OCI-LY3 (cell line): ENCODE results near the gene ADGRV1.

ENCODE experiments used
- H2AFZ ChIP-seq: fragments of 200-600, 300-600 bp; shearing (Covaris generic); 2 replicates; pipeline ENCODE4 v1.6.0; 2014; ENCODE audit warnings: antibody characterized with exemption, low read depth, low read length
- H3K27ac ChIP-seq: fragments of 200-600, 300-600 bp; sonication (generic); 2 replicates; pipeline ENCODE4 v1.5.1; 2014; ENCODE audit warnings: mild to moderate bottlenecking, low read length, moderate library complexity, mixed read lengths
- H3K27me3 ChIP-seq: fragments of 200-600, 300-600 bp; sonication (generic); 2 replicates; pipeline ENCODE4 v1.6.1; 2014; ENCODE audit warnings: low read depth, low read length, mixed read lengths
- H3K36me3 ChIP-seq: fragments of 200-600, 300-600 bp; sonication (generic); replicated peaks from 2 replicates; pipeline ENCODE3; 2014; ENCODE audit warnings: low read depth, low read length, mixed read lengths
- H3K4me1 ChIP-seq: fragments of 300-600, 200-600 bp; sonication (generic); 2 replicates; pipeline ENCODE4 v1.6.1; 2014; ENCODE audit warnings: low read length, mixed read lengths
- H3K4me2 ChIP-seq: fragments of 200-600, 300-600 bp; sonication (generic); 2 replicates; pipeline ENCODE4 v1.6.1; 2014; ENCODE audit warnings: low read length, mixed read lengths
- H3K4me3 ChIP-seq: fragments of 300-600, 200-600 bp; sonication (generic); 2 replicates; pipeline ENCODE4 v1.5.1; 2014; ENCODE audit warnings: antibody characterized with exemption, mild to moderate bottlenecking, low read length, moderate library complexity
- H3K79me2 ChIP-seq: fragments of 300-600, 200-600 bp; shearing (Covaris generic); 2 replicates; pipeline ENCODE4 v1.6.1; 2014; ENCODE audit warnings: mild to moderate bottlenecking, low read length, mixed read lengths
- H3K9ac ChIP-seq: fragments of 300-600, 200-600 bp; shearing (Covaris generic); 2 replicates; pipeline ENCODE4 v1.6.0; 2014; ENCODE audit warnings: mild to moderate bottlenecking, low read length, moderate library complexity
- H3K9me3 ChIP-seq: fragments of 200-600, 300-600 bp; shearing (Covaris generic); 2 replicates; pipeline ENCODE4 v1.6.1; 2014; ENCODE audit warnings: low read length, mixed read lengths; ENCODE audit not compliant: insufficient read depth
- H4K20me1 ChIP-seq: fragments of 200-600, 300-600 bp; sonication (generic); 2 replicates; pipeline ENCODE4 v1.6.1; 2016; ENCODE audit warnings: low read length, mixed read lengths; ENCODE audit not compliant: insufficient read depth
- EZH2phosphoT487 ChIP-seq: fragments of 200-600 bp; shearing (Covaris generic); IDR thresholded peaks from 2 replicates; pipeline ENCODE4 v1.6.1; 2018; ENCODE audit warnings: antibody characterized with exemption, mixed run types, low read depth
- TF ChIP-seq, protein P1 (sequence below): fragments of 200-600, 300-600 bp; sonication (generic); IDR thresholded peaks from 2 replicates; pipeline ENCODE4 v1.5.1; 2014; ENCODE audit warnings: antibody characterized with exemption, low read length, low read depth

Gene ADGRV1

GRCh38 chr5:90803381-90803780, 244.8 kb downstream of the ADGRV1 start:
- Histone ChIP-seq H4K20me1 (no peaks in the 10 kb centered on the region), H3K36me3 (no peaks in the 10 kb centered on the region), H3K27ac (no peak overlapping the region), H3K9ac (no peak overlapping the region), H3K4me3 (no peak overlapping the region), H3K9me3 (no peaks in the 10 kb centered on the region), H3K4me1 (no peaks in the 10 kb centered on the region), H3K79me2 (no peaks in the 10 kb centered on the region), H3K27me3 (no peaks in the 10 kb centered on the region), H3K4me2 (no peak overlapping the region), H2AFZ (no peak overlapping the region)
- TF ChIP-seq EZH2phosphoT487: no peak
- TF ChIP-seq, protein P1, sequence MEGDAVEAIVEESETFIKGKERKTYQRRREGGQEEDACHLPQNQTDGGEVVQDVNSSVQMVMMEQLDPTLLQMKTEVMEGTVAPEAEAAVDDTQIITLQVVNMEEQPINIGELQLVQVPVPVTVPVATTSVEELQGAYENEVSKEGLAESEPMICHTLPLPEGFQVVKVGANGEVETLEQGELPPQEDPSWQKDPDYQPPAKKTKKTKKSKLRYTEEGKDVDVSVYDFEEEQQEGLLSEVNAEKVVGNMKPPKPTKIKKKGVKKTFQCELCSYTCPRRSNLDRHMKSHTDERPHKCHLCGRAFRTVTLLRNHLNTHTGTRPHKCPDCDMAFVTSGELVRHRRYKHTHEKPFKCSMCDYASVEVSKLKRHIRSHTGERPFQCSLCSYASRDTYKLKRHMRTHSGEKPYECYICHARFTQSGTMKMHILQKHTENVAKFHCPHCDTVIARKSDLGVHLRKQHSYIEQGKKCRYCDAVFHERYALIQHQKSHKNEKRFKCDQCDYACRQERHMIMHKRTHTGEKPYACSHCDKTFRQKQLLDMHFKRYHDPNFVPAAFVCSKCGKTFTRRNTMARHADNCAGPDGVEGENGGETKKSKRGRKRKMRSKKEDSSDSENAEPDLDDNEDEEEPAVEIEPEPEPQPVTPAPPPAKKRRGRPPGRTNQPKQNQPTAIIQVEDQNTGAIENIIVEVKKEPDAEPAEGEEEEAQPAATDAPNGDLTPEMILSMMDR: no peak

GRCh38 chr5:90803876-90804275, 245.3 kb downstream of the ADGRV1 start:
- Histone ChIP-seq H3K4me3 (no peak overlapping the region), H3K4me2 (no peak overlapping the region), H3K79me2 (no peaks in the 10 kb centered on the region), H3K27me3 (no peaks in the 10 kb centered on the region), H4K20me1 (no peaks in the 10 kb centered on the region), H3K9ac (no peak overlapping the region), H3K9me3 (no peaks in the 10 kb centered on the region), H2AFZ (no peak overlapping the region), H3K27ac (no peak overlapping the region), H3K4me1 (no peaks in the 10 kb centered on the region), H3K36me3 (no peaks in the 10 kb centered on the region)
- TF ChIP-seq, protein P1: no peak
- TF ChIP-seq EZH2phosphoT487: no peak

DNA sequence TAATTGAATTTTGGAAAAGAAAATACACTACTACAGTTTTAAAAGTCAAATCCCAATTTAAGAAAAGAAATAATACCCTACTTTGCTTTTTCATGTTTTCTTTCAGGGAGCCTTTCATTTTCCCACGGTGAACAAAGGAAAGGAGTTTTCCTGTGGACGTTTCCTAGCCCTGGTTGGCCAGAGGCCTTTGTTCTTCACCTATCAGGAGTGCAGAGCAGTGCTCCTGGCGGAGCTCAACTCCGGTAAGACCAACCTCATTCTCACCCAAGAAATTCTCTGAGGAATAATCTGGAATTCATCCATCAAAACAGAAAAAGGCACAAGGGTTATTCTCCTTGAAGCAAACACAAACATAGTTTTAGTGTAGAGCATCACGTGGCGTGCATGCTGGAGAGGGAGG, 248.9 kb downstream of the ADGRV1 start:
- Histone ChIP-seq H3K27ac (no peak overlapping the region), H3K4me2 (no peak overlapping the region), H3K79me2 (no peaks in the 10 kb centered on the region), H3K9me3 (no peaks in the 10 kb centered on the region), H3K36me3 (no peaks in the 10 kb centered on the region), H3K4me1 (no peaks in the 10 kb centered on the region), H3K9ac (no peak overlapping the region), H3K27me3 (no peaks in the 10 kb centered on the region), H2AFZ (no peak overlapping the region), H3K4me3 (no peak overlapping the region), H4K20me1 (no peaks in the 10 kb centered on the region)
- TF ChIP-seq, protein P1: no peak
- TF ChIP-seq EZH2phosphoT487: no peak

DNA sequence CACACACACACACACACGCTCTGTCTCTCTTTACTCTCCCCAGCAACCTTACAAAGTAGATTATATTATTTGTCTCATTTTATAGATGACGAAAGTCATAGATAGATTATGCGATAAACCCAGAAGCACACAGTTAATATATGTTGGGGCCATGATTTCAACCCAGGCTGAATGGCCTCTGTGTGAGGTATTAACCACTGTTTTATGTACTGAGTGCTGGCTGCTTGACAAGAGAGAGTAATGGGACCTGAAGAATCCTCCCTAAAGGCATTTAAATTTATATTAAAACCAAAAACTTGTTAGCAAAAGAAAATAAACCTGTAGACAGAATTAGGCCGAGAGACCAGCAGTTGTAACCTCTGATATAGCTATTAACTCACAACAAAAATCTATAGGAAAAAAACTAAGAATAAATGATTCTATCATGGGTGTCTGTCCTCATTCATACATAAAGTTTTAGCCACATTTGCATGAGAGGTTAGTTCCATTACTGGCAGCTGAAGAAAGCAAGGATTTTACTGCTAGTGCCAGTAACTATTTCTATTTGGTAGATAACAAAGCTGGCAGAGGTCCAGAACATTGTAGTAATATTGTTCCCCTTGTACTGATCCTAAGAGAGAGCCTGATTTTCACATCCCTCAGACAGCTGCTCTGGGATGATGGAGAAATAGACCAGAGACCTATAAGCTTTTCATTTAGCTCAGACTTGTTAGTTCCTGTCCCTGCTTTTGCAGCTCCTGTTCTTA, 250.9 kb downstream of the ADGRV1 start:
- TF ChIP-seq EZH2phosphoT487: no peak
- TF ChIP-seq, protein P1: no peak
- no peaks in the 10 kb centered on the region for H3K36me3 ChIP-seq
- H3K27me3 ChIP-seq: no peaks in the 10 kb centered on the region
- H3K27ac ChIP-seq: no peak overlapping the region
- no peaks in the 10 kb centered on the region for H3K79me2 ChIP-seq
- no peak overlapping the region for H3K9ac ChIP-seq
- H3K4me1 ChIP-seq: no peaks in the 10 kb centered on the region
- no peak overlapping the region for H2AFZ ChIP-seq
- H4K20me1 ChIP-seq: no peaks in the 10 kb centered on the region
- no peak overlapping the region for H3K4me2 ChIP-seq
- no peaks in the 10 kb centered on the region for H3K9me3 ChIP-seq
- no peak overlapping the region for H3K4me3 ChIP-seq
